IPS DF 4.7 (cell line): Measurements from ENCODE around the gene SLC2A6.

Experiments used
- DNase-seq: peaks from one replicate; pipeline ENCODE4 v3.0.0-alpha.2; 2013; ENCODE audit warnings: low spot score; ENCODE audit errors: extremely low read depth

SLC2A6 gene

GRCh38 chr9:133516256-133516960 is 37.5 kb upstream of the SLC2A6 start:
- DNase-seq: no peak

DNA sequence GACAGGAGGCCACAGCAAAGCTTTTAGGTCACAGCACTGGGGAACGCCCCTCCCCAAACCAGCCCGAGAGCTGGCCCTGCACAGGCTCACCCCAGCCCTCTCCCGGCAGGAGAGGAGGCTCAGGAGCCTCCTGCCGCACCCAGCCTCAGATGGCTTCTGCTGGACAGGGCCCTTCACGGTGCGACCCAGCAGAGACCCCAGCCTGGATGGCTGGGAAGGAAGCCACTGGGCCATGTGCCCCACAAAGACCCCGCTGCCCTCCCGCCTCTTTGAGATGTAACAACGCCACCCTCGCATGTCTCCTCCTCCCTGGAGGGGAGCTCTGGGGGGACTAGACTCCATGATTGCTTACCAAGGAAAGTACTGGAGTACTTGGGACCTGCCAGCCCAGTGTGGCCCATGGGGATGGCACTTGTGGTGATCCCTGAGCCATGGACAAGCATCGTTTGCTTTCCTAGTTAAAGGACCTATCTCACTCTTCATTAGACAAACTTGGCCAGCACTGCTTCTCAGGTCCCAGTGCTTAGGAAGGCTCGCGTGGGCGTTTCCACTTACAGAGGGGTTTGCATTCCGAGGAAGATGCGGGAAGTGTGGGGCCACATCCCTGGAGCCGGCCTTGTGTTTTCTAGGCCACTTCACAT is 36.8 kb upstream of the SLC2A6 start:
- no peak for DNase-seq

GRCh38 chr9:133515240-133515610 is 36.3 kb upstream of the SLC2A6 start:
- no peak for DNase-seq

GRCh38 chr9:133514460-133515239 is 35.8 kb upstream of the SLC2A6 start:
- DNase-seq: no peak

GRCh38 chr9:133513214-133514100 is 34.6 kb upstream of the SLC2A6 start:
- DNase-seq: no peak

DNA sequence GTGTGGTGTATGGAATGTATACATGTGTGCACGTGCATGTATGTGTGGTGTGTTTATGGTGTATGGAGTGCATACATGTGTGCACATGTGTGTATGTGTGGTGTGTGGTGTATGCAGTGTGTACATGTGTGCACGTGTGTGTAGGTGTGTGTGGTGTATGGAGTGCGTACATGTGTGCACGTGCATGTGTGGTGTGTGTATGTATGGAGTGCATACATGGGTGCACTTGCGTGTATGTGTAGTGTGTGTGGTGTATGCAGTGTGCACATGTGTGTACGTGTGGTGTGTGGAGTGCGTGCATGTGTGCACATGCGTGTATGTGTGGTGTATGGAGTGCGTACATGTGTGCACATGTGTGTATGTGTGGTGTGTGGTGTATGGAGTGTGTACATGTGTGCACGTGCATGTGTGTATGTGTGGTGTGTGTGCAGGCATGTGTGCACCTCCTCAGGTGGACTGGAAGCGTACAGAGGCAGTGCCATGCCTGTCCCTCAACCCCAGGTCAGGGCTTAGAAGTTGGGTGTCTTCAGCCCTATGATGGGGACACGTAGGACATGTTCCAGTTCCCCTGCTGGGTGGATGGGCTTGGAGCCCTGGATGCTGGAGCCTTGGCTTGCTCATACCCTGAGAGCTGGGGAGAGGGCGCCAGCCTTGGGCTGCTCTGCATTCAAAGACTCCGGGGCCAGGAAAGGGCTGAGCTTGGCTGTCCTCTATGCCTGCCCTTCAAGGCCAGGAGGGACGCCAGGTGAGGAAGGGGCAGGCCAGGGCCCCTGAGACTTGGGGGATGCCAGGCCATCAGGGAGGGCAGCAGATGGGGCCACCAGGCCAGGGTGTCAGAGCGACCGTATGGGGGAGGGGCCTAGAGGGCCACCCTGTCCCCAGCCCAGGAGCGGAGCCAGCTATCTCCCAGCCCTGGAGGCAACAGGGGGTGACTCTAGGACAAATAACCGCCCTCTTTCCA is 33.6 kb upstream of the SLC2A6 start:
- no peak for DNase-seq

DNA sequence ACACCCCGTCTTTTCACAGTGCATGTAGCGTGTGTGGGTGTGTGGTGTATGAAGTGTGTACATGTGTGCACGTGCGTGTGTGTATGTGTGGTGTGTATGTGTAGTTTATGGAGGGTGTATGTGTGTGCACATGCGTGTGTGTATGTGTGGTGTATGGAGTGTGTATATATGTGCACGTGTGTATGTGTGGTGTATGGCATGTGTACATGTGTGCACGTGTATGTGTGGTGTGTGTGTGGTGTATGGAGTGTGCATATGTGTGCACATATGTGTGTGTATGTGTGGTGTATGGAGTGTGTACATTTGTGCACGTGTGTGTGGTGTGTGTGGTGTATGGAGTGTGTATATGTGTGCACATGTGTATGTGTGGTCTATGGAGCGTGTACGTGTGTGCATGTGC is 32.7 kb upstream of the SLC2A6 start:
- no peak for DNase-seq

DNA sequence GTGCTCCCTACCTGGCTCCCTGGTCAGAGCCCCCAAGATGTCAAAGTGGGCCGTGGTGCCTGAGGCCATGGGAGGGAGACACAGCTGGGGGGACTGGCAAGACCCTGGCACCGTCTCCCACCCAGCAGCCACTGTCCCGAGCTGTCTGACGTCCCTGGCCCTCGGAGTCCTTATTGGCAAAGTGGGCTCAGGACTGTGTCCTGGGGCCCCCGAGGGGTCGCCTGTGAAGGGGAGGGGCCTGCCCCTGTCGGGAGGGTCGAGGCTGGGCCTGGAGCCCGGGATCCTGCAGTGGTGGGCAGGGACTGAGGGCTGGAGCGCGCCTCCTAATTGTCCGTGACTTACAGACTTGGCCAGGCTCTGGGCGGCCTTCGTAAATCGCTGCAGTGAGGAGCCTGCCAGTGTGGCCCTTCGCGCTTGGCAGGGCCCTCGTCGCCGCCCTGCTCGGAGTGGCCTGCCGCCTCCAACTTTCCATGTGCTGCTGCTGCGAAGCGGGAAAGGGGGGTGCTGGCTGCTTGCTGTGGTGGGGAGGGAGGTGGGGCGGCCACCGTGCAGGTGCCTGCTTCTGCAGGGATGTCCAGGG is 32.1 kb upstream of the SLC2A6 start:
- no peak for DNase-seq

- DNase-seq: no peak
These were observed 30.5 kb upstream of the SLC2A6 start for GRCh38 chr9:133509179-133510083.

DNA sequence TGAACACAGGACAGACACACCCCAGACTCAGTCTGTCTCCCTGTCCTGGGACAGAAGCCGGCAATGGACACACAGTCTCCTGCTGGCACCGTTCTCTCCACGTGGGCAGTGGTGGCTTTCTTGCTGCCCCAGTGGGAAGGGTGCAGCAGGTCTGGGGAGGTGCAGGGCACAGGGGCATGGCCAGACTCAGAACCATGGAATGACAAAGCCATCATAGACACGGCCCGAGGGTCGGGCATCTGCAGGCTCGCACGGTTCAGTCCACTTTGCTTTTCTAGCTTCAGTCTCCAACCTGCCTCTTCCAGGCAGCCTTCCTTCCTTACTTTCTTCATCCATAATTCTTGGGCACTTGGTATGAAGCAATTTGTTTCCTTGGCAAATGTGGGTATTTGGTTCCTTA is 29.1 kb upstream of the SLC2A6 start:
- no peak for DNase-seq

- DNase-seq: no peak
These were observed 28.5 kb upstream of the SLC2A6 start for GRCh38 chr9:133507246-133507965.

GRCh38 chr9:133506653-133507038 is 27.7 kb upstream of the SLC2A6 start:
- DNase-seq: no peak

DNA sequence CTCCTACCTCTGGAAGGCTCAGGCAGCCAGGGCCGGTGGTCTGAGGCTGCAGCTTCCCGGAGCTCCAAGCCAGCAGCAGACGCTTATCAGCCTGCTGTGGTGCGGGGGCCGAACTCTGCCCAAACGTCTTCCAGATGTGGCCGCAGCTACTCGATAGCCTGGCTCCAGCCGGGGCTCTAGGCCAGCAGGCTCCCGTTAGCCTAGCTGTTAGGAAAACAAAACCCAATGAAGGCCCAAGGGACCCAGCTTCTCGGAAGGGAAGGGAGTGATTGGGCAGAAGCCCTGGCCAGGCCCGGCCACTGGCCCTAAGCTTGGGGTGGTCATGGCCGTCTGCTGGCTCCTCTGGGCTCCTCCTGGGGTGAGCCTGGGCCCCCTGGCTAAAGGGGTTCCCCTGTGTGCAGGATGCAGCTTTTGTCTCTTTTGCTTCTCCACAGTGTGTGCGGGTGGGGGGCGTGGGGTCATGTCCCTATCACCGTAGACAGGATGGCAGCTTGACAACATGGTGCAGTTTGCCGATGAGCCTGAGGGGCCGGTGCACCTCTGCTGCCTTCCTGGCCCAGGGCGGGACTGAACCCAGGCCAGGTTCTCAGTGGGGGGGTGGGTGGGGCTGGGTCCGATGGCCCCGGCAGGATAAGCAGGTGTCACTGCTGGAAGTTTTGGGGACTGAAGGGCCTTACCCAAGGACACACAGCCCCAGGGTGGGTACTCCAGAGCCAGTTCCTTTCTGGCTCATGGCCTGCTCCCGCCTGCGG is 27.2 kb upstream of the SLC2A6 start:
- DNase-seq: no peak

- no peak for DNase-seq
These were observed 26.4 kb upstream of the SLC2A6 start for GRCh38 chr9:133505186-133505830.

DNA sequence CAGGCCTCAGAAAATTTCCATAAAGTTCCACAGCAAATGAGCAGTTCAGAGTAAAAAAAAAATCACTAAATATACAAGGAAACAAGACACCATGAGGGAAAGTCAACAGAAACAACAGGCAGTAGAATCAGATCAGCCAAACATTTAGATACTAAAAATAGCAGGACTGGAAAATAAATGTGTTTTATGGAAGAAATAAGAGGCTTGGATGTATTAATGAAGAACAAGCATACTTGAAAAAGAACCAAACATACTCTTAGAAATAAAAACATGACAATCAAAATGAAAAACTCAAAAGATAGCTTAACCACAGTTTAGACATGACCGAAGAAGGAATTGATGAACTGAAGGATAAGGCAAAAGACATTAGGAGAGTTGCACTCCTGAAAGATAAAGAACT is 23.2 kb upstream of the SLC2A6 start:
- DNase-seq: no peak

GRCh38 chr9:133499892-133500270 is 21.0 kb upstream of the SLC2A6 start:
- no peak for DNase-seq
